ENCODE measurements around the gene PLEKHN1.
"Not testable (repeated sequence)": the region's sequence is repeated elsewhere in the genome, so short reads cannot be mapped to it uniquely, and the experiment has no call there.

The PLEKHN1 gene

GRCh38 chr1:1013105-1013921 lies 47.0 kb downstream of the PLEKHN1 start, which contains the start of gene ISG15:
Gene ISG15 (plus strand): TSS chr1:1013497. CDS start chr1:1013574, 77 bp downstream.
- peak; percentile 84 for DNase-seq

- no peak for DNase-seq
Observed at GRCh38 chr1:1013922-1014648, 47.8 kb downstream of the PLEKHN1 start.

- DNase-seq, result no peak
Observed at GRCh38 chr1:1014799-1015681, 48.8 kb downstream of the PLEKHN1 start.

GRCh38 chr1:1017397-1018320 lies 51.4 kb downstream of the PLEKHN1 start:
- DNase-seq, result not testable (repeated sequence)

- not testable (repeated sequence) for DNase-seq
Observed at GRCh38 chr1:1018321-1018685, 52.0 kb downstream of the PLEKHN1 start.

GRCh38 chr1:1019122-1019999 lies 53.1 kb downstream of the PLEKHN1 start:
- peak; percentile 69 for DNase-seq

- DNase-seq, result no peak
Observed at GRCh38 chr1:1020000-1020404, 53.7 kb downstream of the PLEKHN1 start, which contains the start of gene AGRN. Gene AGRN (plus strand): TSS chr1:1020120. CDS start chr1:1020173, 53 bp downstream.

- DNase-seq, result no peak
Observed at GRCh38 chr1:1020415-1021009, 54.2 kb downstream of the PLEKHN1 start.

GRCh38 chr1:1021010-1021919 lies 55.0 kb downstream of the PLEKHN1 start:
- no peak for DNase-seq

GRCh38 chr1:1021920-1022259 lies 55.6 kb downstream of the PLEKHN1 start:
- DNase-seq, result no peak

- no peak for DNase-seq
Observed at GRCh38 chr1:1022302-1023009, 56.2 kb downstream of the PLEKHN1 start.

GRCh38 chr1:1023700-1024099 lies 57.4 kb downstream of the PLEKHN1 start:
- DNase-seq, result no peak

GRCh38 chr1:1024149-1024770 lies 58.0 kb downstream of the PLEKHN1 start:
- no peak for DNase-seq

- DNase-seq, result no peak
Observed at GRCh38 chr1:1024771-1025699, 58.8 kb downstream of the PLEKHN1 start.

Measured in activated gamma-delta T cell (primary cell).